Measurements from ENCODE around the gene JAKMIP1. TPM values are rescaled to one million over a fixed set of nuclear protein-coding genes. Genes with fewer than 3 reads are reported as not detected.

The JAKMIP1 gene
- total RNA-seq, 1 donor: 1.4 TPM

DNA sequence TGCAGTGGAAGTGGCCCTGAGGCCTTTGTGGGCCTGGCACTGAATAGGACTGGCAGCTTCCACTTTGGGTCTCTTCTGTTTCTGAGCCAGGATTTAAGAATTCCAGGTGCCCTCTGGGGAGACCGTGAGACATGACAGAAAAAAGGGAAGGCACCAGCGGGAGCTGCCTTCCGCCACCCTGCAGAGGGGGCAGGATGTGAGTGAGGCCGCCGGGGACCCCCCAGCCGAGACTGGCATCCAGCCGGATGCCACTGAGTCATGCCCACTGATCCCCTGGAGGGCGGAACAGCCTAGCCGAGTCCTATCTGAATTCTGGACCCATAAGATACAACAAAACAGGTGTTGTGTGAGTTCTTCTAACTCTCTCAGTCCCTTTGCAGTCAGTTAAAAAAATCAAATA lies 223.4 kb downstream of the JAKMIP1 start:
- no peaks in the 10 kb centered on the region for H3K9me3 ChIP-seq (ENCODE audit: low read depth, low read length)

DNA sequence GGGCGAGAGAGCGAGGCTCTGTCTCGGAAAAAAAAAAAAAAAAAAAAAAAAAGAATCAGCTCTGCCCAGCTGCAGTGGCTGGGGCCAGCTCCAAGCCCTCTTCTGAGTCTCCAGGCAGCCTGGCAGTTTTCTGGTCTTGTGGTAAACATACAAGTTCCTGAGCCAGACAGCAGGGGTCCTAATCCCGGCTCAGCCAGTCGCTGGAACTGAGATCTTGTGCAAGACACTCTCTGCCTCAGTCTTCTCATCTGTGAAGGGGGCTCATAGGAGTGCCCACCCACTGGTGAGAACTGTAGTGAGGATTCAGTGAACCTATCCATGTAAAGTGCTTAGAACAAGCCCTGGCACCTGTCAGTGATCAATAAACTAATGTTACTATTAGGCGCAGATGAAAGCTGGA lies 223.9 kb downstream of the JAKMIP1 start:
- Histone ChIP-seq H3K4me3 (ENCODE audit: low read length) (no peak overlapping the region), H3K9me3 (ENCODE audit: low read depth, low read length) (no peaks in the 10 kb centered on the region), H3K4me1 (ENCODE audit: insufficient read depth, low read length) (no peaks in the 10 kb centered on the region), H3K27me3 (ENCODE audit: insufficient read depth, low read length) (no peaks in the 10 kb centered on the region)

More for the DNA sequence above, 223.4 kb downstream of the JAKMIP1 start:
- no peaks in the 10 kb centered on the region for H3K27me3 ChIP-seq (ENCODE audit: insufficient read depth, low read length)
- no peak overlapping the region for H3K4me3 ChIP-seq (ENCODE audit: low read length)
- no peaks in the 10 kb centered on the region for H3K4me1 ChIP-seq (ENCODE audit: insufficient read depth, low read length)

Other genes starting within 250 kb of the JAKMIP1 start
- 0.21 TPM for gene C4orf50, start 182.1 kb downstream of the JAKMIP1 start, total RNA-seq
- 0.42 TPM for gene WFS1, start 69.3 kb upstream of the JAKMIP1 start, total RNA-seq